ENCODE measurements around the gene VSIG2. TPM values are rescaled to one million over a fixed set of nuclear protein-coding genes. Genes with fewer than 3 reads are reported as not detected.

The VSIG2 gene
- total RNA-seq, 4 donors from 2014 or later, result not detected

DNA sequence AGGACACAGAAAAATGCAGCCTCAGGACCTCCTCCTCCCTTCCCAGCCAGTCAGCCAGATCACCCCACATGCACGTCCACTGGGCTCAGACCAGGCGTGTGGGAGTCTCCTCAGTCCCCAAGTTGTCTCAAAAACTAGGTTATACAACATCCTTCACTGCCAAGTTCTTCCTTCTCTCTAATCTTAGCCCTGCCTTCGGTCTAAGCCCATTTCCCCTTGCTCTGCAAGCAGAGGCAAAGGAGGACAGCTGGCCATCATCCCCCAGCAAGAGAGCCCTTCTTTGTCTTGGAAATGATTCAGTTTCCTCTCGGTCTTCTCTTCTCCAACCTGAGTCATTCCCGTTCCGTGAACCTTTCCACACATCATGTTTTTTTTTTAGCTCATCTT lies 26.3 kb downstream of the VSIG2 start:
- TF ChIP-seq CTCF (IDR thresholded peaks at IDR 0.05; ENCODE audit: low read depth), result no peak

- no peak for TF ChIP-seq CTCF (IDR thresholded peaks at IDR 0.05; ENCODE audit: low read depth)
These were observed 26.9 kb downstream of the VSIG2 start for GRCh38 chr11:124724979-124725718.

- no peak for TF ChIP-seq CTCF (IDR thresholded peaks at IDR 0.05; ENCODE audit: low read depth)
These were observed 29.9 kb downstream of the VSIG2 start for GRCh38 chr11:124722176-124722575.

- TF ChIP-seq CTCF (IDR thresholded peaks at IDR 0.05; ENCODE audit: low read depth), result no peak
These were observed 32.5 kb downstream of the VSIG2 start for GRCh38 chr11:124719534-124719933.

DNA sequence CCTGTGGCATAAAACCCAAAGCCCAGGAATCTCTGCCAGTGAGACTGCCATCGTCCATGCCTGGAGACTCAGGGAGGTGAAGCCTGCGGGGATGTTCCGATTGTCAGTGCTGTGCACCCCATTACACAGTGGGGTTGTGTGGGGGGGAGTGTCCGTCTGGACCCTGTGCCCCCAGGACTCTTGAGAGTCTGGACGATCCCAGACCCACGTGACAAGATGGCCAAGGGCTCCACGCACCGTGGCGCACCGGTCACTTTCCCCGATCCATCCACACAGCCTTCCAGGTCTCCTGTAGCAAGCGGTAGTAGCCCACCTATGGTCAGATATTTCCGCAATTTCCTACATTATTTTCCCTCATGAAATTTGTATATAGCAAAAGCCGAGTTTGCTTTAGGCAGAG lies 33.3 kb downstream of the VSIG2 start:
- TF ChIP-seq CTCF (IDR thresholded peaks at IDR 0.05; ENCODE audit: low read depth), result no peak

DNA sequence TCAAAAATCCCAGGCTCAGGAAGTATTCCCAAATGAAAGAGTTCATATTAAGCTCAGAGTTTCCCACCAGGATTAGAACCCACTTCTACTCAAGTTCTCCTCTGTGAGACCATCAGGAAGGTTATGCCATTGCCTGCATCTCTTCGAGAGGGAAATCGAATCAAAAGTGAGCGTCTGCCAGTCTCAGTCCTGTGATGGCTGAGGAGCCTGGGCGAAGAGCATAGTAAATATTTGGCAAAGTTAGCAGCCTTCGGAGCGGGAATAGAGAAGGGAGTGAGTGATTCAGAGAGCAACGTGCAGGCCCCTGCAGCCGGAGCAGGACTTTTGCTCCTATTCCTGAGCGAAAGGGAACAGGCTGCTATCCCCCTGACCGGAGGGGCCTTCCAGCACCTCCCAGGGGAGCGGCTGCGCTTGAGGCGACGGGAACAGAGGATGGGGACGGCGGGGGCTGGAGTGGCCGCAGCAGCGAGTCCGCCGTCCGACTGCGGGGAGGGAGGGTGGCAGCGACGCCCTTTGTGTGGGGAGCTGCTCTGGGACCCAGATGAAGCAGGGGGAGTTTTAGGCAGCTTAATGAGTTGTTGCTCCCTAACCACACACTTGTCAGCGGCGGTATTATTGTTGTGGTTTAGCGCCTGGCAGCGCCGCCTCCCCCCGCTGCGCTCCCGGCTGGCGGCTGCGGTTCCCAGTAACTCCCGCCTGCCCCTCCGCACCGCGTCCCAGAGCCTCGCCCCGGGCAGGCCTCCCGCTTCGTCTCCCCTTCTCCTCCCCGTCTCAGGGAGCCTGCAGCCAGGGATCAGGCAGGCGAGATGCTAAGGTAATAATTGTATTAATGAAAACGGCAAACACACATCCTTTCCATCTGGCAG lies 34.0 kb downstream of the VSIG2 start:
- TF ChIP-seq CTCF (IDR thresholded peaks at IDR 0.05; ENCODE audit: low read depth), result no peak

- no peak for TF ChIP-seq CTCF (IDR thresholded peaks at IDR 0.05; ENCODE audit: low read depth)
These were observed 34.7 kb downstream of the VSIG2 start for GRCh38 chr11:124717421-124717785.

Measured in subcutaneous adipose tissue (tissue), 4 donors.